ENCODE data around the gene GSG1. TPM values are rescaled to one million over a fixed set of nuclear protein-coding genes. Genes with fewer than 3 reads are reported as not detected.
"Not testable (repeated sequence)": the region's sequence is repeated elsewhere in the genome, so short reads cannot be mapped to it uniquely, and the experiment has no call there.

The GSG1 gene
- total RNA-seq, 4 donors from 2014 or later = 1.2 TPM; not detected in 3

DNA sequence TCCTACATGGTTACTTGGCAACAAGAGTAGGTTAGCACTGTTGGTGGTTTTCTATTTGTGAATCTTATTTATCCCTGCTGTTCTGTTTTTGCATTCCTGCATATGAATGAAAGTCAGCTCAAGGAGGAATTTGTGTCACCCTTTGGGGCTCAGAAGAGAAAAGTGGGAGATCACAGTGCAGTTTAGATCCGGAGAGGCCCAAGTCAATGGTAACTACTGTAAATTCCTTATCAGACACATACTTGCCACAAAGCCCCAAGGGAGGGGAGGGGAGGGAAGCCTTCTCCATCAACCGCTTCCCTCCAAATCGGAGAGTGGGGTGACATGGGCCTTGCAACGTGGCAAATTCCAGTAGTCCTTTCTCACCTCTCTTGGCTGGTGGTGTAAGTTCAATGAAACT lies 15.0 kb downstream of the GSG1 start:
- peaks cover 2 to 10% of the 10 kb centered on the region in 2 donors for H3K4me1 ChIP-seq
- no peak overlapping the region for H3K27ac ChIP-seq
- intact Hi-C loops (cut with DNase I) = loop anchor here (10.0 kb wide), 1 partner anchor 54 kb away; no protein-coding TSS in a partner anchor
- no peaks in the 10 kb centered on the region for H3K27me3 ChIP-seq
- H3K9me3 ChIP-seq = no peaks in the 10 kb centered on the region
- no peak for DNase-seq
- 89 to 90% methylated on average over 4 of the region's 4 CpGs for WGBS, 2 donors
- TF ChIP-seq CTCF (IDR thresholded peaks at IDR 0.05) (no peak), POLR2A (IDR thresholded peaks at IDR 0.05) (no peak)
- no peak overlapping the region for H3K4me3 ChIP-seq (replicated peaks in 1 of 3)
- no peaks in the 10 kb centered on the region for H3K36me3 ChIP-seq

DNA sequence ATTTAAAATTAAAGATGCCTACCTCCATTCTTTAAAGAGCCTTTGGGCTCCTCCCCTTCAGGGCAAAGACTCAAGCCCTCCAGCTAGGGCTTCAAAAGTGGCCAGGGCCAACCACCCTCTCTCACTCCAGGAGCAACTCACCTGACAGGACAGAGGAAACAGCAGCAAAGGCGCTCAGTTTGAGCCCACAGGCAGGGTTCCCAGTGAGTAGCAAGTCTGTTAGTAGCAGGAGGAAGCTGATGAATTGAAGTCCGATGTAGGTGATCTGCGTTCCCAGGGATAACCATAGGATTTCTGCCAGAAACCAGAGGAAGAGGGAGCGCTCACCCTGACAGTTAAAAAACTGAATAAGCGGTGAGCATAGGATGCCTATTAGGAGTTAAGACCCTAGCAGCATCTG lies 15.7 kb downstream of the GSG1 start:
- TF ChIP-seq POLR2A (IDR thresholded peaks at IDR 0.05) (no peak), CTCF (IDR thresholded peaks at IDR 0.05) (no peak)
- intact Hi-C loops (cut with DNase I) = loop anchor here (10.0 kb wide), 1 partner anchor 53 kb away; no protein-coding TSS in a partner anchor
- no peaks in the 10 kb centered on the region for H3K27me3 ChIP-seq
- no peaks in the 10 kb centered on the region for H3K36me3 ChIP-seq
- no peak overlapping the region for H3K27ac ChIP-seq
- H3K9me3 ChIP-seq = no peaks in the 10 kb centered on the region
- WGBS, 2 donors = 82 to 85% methylated on average over 5 of the region's 5 CpGs
- no peak for DNase-seq
- no peak overlapping the region for H3K4me3 ChIP-seq (replicated peaks in 1 of 3)
- peaks cover 4 to 9% of the 10 kb centered on the region in 2 donors for H3K4me1 ChIP-seq

DNA sequence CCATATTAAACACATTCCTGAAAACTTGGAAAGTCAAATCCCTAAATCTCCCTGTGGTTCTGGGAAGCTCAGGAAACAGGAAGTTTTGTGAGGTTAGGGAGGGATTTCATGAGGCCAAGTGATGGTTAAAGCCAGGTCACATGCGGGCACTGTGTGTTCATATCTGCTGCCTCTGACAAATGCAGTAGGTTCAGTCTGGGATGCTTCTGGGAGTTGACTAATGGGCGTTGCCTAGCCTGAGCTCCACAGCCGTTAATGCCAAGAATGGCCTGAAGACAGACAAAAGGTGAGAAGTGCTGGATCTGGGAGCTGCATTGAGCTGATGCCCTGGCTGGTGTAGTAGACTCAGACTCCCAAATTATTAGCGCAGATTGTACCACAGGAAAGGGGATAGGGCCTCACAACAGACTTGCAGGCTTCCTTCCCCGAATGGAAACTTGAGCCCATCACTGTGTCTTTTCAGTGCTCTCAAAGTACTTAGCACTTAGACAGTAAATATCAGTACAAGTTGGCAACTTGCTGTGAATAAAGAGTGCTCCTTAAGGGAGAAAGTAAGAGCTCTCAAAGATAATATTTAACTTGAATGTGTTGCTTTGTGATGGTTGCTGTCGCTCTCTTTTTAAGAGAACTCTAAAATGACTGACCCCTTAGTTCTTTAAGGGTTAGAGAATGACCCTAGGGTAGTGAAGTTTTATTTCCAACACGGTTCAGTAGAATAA lies 17.3 kb downstream of the GSG1 start:
- Histone ChIP-seq H3K27me3 (no peaks in the 10 kb centered on the region), H3K9me3 (no peaks in the 10 kb centered on the region), H3K36me3 (no peaks in the 10 kb centered on the region), H3K4me3 (replicated peaks in 1 of 3) (no peak overlapping the region), H3K4me1 (peaks cover 15 to 19% of the 10 kb centered on the region in 2 donors), H3K27ac (no peak overlapping the region)
- WGBS, 2 donors = 59 to 60% methylated on average over 7 of the region's 7 CpGs
- intact Hi-C loops (cut with DNase I) = loop anchor here (10.0 kb wide), 1 partner anchor 51 kb away; no protein-coding TSS in a partner anchor
- DNase-seq = no peak
- TF ChIP-seq CTCF (IDR thresholded peaks at IDR 0.05) = no peak

GRCh38 chr12:13084898-13085640 lies 18.4 kb downstream of the GSG1 start:
- Histone ChIP-seq H3K9me3 (no peaks in the 10 kb centered on the region), H3K27ac (no peak overlapping the region), H3K4me3 (replicated peaks in 1 of 3) (no peak overlapping the region), H3K4me1 (peaks cover 15 to 19% of the 10 kb centered on the region in 2 donors), H3K36me3 (no peaks in the 10 kb centered on the region), H3K27me3 (no peaks in the 10 kb centered on the region)
- DNase-seq = no peak
- TF ChIP-seq CTCF (IDR thresholded peaks at IDR 0.05) (no peak), POLR2A (IDR thresholded peaks at IDR 0.05) (no peak)
- 94 to 99% methylated on average over 11 of the region's 11 CpGs for WGBS, 2 donors
- intact Hi-C loops (cut with DNase I) = loop anchor here (10.0 kb wide), 1 partner anchor 50 kb away; no protein-coding TSS in a partner anchor

- peaks cover 15 to 19% of the 10 kb centered on the region in 2 donors for H3K4me1 ChIP-seq
Observed at GRCh38 chr12:13083638-13084037, 19.8 kb downstream of the GSG1 start.

More at GRCh38 chr12:13083638-13084037, 19.8 kb downstream of the GSG1 start:
- H3K4me3 ChIP-seq (replicated peaks in 1 of 3); H3K27ac ChIP-seq; DNase-seq; H3K9me3 ChIP-seq; H3K27me3 ChIP-seq; H3K36me3 ChIP-seq: not testable (repeated sequence)
- 98 to 99% methylated on average over 5 of the region's 5 CpGs for whole genome bisulfite sequencing, 2 donors
- intact Hi-C loops (cut with DNase I) = loop anchor here (10.0 kb wide), 1 partner anchor 49 kb away; no protein-coding TSS in a partner anchor

Measured in thyroid gland (tissue), 4 donors.